GM12891 (cell line): ENCODE results near the gene CLPTM1L.

Experiments
- PAX5 ChIP-seq: IDR thresholded peaks from 2 replicates; pipeline ENCODE4 v1.6.1; 2011; ENCODE audit warnings: low read length, moderate library complexity, mild to moderate bottlenecking; ENCODE audit not compliant: insufficient read depth, severe bottlenecking
- POLR2A ChIP-seq: IDR thresholded peaks from 2 replicates; pipeline ENCODE4 v1.6.1; 2011; ENCODE audit warnings: low read depth, low read length, control low read depth
- POLR2AphosphoS5 ChIP-seq: IDR thresholded peaks from 2 replicates; pipeline ENCODE4 v1.6.1; 2011; ENCODE audit warnings: low read depth, low read length, control low read depth
- POU2F2 ChIP-seq: IDR thresholded peaks from 2 replicates; pipeline ENCODE4 v1.6.1; 2011; ENCODE audit warnings: low read depth, mild to moderate bottlenecking, control low read depth, low read length, moderate library complexity
- SPI1 ChIP-seq: IDR thresholded peaks from 2 replicates; pipeline ENCODE4 v1.6.1; 2011; ENCODE audit warnings: low read depth, low read length, control low read depth
- TAF1 ChIP-seq: IDR thresholded peaks from 2 replicates; pipeline ENCODE4 v1.6.1; 2011; ENCODE audit warnings: low read depth, low read length, control low read depth

- no peak for TF ChIP-seq POLR2A
- TF ChIP-seq TAF1, result no peak
- TF ChIP-seq PAX5, result no peak
- TF ChIP-seq POLR2AphosphoS5, result no peak
- no peak for TF ChIP-seq SPI1
- no peak for TF ChIP-seq POU2F2
These were observed 19.3 kb upstream of the CLPTM1L start for GRCh38 chr5:1364211-1364610.
